Retinal pigment epithelial cell (primary cell): Measurements from ENCODE around the gene NANOG.
"Not testable (repeated sequence)": the region's sequence is repeated elsewhere in the genome, so short reads cannot be mapped to it uniquely, and the experiment has no call there.

Experiments
- DNase-seq: peaks from one replicate; pipeline ENCODE4 v3.0.0-alpha.2; 2010; ENCODE audit warnings: low read depth
- H3K4me3 ChIP-seq: 2 replicates; pipeline ENCODE4 v1.5.1; 2011; ENCODE audit warnings: mild to moderate bottlenecking, low read length, control low read depth, moderate library complexity
- TF ChIP-seq, protein P1 (sequence below): conservative IDR thresholded peaks from 2 replicates; pipeline ENCODE4 v1.5.1; 2011; ENCODE audit warnings: low read depth, low read length, control low read depth, inconsistent platforms

NANOG gene

GRCh38 chr12:7835766-7836165, 46.6 kb downstream of the NANOG start:
- no peak overlapping the region for H3K4me3 ChIP-seq
- no peak for DNase-seq
- TF ChIP-seq, protein P1, sequence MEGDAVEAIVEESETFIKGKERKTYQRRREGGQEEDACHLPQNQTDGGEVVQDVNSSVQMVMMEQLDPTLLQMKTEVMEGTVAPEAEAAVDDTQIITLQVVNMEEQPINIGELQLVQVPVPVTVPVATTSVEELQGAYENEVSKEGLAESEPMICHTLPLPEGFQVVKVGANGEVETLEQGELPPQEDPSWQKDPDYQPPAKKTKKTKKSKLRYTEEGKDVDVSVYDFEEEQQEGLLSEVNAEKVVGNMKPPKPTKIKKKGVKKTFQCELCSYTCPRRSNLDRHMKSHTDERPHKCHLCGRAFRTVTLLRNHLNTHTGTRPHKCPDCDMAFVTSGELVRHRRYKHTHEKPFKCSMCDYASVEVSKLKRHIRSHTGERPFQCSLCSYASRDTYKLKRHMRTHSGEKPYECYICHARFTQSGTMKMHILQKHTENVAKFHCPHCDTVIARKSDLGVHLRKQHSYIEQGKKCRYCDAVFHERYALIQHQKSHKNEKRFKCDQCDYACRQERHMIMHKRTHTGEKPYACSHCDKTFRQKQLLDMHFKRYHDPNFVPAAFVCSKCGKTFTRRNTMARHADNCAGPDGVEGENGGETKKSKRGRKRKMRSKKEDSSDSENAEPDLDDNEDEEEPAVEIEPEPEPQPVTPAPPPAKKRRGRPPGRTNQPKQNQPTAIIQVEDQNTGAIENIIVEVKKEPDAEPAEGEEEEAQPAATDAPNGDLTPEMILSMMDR, result no peak

DNA sequence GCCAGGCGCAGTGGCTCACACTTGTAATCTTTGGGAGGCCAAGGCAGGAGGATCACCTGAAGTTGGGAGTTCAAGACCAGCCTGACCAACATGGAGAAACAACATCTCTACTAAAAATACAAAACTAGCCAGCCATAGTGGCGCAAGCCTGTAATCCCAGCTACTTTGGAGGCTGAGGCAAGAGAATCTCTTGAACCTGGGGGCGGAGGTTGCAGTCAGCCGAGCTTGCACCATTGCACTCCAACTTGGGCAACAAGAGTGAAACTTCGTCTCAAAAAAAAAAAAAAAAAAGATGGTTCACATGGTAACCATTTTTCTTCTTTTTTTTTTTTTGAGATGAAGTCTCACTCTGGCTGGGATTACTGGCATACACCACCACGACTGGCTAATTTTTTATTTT, 48.2 kb downstream of the NANOG start:
- no peak for DNase-seq
- TF ChIP-seq, protein P1, result no peak

DNA sequence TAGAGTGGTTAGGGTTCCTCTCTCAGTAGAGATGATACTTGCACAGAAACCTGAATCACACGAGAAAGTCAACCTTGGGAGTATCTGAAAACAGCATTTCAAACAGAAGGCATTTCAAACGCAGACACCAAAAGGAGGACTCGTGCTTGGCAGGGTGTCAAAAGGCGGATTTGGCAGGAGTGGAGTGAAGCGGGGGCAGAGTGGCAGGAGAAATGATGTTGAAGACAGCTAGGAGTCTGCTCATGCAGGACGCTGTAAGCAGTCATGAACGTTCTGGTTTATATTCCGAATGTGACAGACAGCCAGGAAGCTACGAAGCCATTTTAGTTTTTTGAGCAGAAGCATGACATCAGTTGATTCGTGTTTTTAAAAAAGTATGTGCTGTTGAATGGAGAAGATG, 50.0 kb downstream of the NANOG start:
- not testable (repeated sequence) for DNase-seq, H3K4me3 ChIP-seq

More for the DNA sequence above, 48.2 kb downstream of the NANOG start:
- no peak overlapping the region for H3K4me3 ChIP-seq

- H3K4me3 ChIP-seq, DNase-seq: not testable (repeated sequence)
Measured at GRCh38 chr12:7839848-7840247, 50.6 kb downstream of the NANOG start.

DNA sequence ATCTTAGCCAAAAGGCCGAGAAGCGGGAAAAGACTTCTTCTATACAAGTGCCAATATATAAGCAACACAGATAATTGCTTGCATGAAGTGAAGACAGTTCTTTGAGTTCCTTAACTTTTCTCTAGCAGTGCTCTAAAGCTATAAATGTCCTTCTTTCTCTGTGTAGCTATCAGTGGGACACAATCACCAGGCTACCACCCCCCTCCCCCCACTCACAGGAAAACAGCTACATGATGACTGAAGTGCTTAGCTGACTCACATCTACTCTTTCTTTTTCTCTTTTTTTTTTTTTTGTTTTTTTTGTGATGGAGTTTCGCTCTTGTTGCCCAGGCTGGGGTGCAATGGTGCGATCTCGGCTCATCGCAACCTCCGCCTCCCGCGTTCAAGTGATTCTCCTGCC, 53.2 kb downstream of the NANOG start:
- H3K4me3 ChIP-seq, DNase-seq: not testable (repeated sequence)

DNA sequence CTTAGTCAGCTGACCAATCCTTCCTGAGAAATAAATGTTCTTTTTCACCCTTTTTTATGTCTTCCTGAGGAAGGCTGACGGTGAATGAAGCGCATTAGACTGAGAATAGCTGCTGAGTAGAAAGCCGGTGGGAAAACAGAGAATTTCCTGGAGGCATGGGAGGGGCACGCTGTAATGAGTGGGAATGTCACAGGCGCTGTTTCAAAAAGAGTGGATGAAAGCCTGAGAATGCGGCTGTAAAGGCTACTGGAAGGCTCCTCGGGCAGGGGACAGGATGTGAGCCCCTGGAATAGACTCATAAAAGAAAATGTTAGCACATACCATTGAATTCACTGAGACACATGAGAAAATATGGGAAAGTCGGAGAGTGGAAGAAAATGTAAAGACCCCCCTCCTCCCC, 53.9 kb downstream of the NANOG start:
- H3K4me3 ChIP-seq, DNase-seq: not testable (repeated sequence)

- not testable (repeated sequence) for DNase-seq, H3K4me3 ChIP-seq
Measured at GRCh38 chr12:7843583-7843982, 54.4 kb downstream of the NANOG start.

GRCh38 chr12:7844116-7844515, 54.9 kb downstream of the NANOG start:
- TF ChIP-seq, protein P1, result no peak
- DNase-seq, result no peak
- H3K4me3 ChIP-seq, result no peak overlapping the region

- H3K4me3 ChIP-seq, DNase-seq: not testable (repeated sequence)
Measured at GRCh38 chr12:7847226-7848097, 58.3 kb downstream of the NANOG start.

- not testable (repeated sequence) for H3K4me3 ChIP-seq, DNase-seq
Measured at GRCh38 chr12:7848098-7848422, 58.9 kb downstream of the NANOG start.
